ENCODE data around the gene CELF5. TPM values are rescaled to one million over a fixed set of nuclear protein-coding genes. Genes with fewer than 3 reads are reported as not detected.
"Not testable (repeated sequence)": the region's sequence is repeated elsewhere in the genome, so short reads cannot be mapped to it uniquely, and the experiment has no call there.

CELF5 gene
- total and polyA plus RNA-seq, 9 of the 15 experiments (the other 6 are each of a cell fraction or from before 2014, with no cell fraction given): 0.01 to 0.56 (median 0.22) TPM

- TF ChIP-seq THAP7 (CRISPR knock-in tag; IDR thresholded peaks at IDR 0.05): no peak
- peak; percentile 58 for TF ChIP-seq BCOR (IDR thresholded peaks at IDR 0.05)
- no peak for TF ChIP-seq NR2F6 (CRISPR knock-in tag; IDR thresholded peaks at IDR 0.05)
- TF ChIP-seq ADNP (tag; IDR thresholded peaks at IDR 0.05): 0 out of 2 replicates have a peak, but pooled peaks have one; percentile 26
- no peak for TF ChIP-seq CREB3 (tag; conservative IDR thresholded peaks at IDR 0.05; ENCODE audit: low read depth)
- TF ChIP-seq SMARCA5 (IDR thresholded peaks at IDR 0.05): no peak
- TF ChIP-seq HIVEP1 (CRISPR knock-in tag; IDR thresholded peaks at IDR 0.05): no peak
- no peak for TF ChIP-seq KAT2B (IDR thresholded peaks at IDR 0.05; ENCODE audit: low read depth, low read length)
- TF ChIP-seq RBM25 (IDR thresholded peaks at IDR 0.05; ENCODE audit: low read depth, low read length, severe bottlenecking): peak; percentile 53
- no peak for TF ChIP-seq POLR2G (IDR thresholded peaks at IDR 0.05; ENCODE audit: low read depth, low read length)
- TF ChIP-seq CAMTA2 (CRISPR knock-in tag; conservative IDR thresholded peaks at IDR 0.05): no peak
- TF ChIP-seq TCF3 (CRISPR knock-in tag; IDR thresholded peaks at IDR 0.05): no peak
- TF ChIP-seq DACH1 (IDR thresholded peaks at IDR 0.05; ENCODE audit: partially characterized antibody): no peak
- no peak for TF ChIP-seq PRMT5 (CRISPR knock-in tag; IDR thresholded peaks at IDR 0.05)
- ChIA-PET POLR2A (interaction anchor here (0.7 kb wide), 1 partner anchor 52 kb away, joined by 3 read pairs; no protein-coding TSS in a partner anchor), CTCF (ENCODE audit: low intra/inter-chr PET ratio) (interaction anchor here (1.2 kb wide), 1 partner anchor 87 kb away, joined by 3 read pairs; no protein-coding TSS in a partner anchor)
- intact Hi-C loops (cut with micrococcal nuclease): loop anchor here (5.0 kb wide), 1 partner anchor 85 kb away; no protein-coding TSS in a partner anchor
- Histone ChIP-seq H3K79me2 (ENCODE audit: control insufficient read depth, insufficient read depth, low read length) (no peaks in the 10 kb centered on the region), H3K36me3 (ENCODE audit: control insufficient read depth, insufficient read depth, low read length) (no peaks in the 10 kb centered on the region), H4K20me1 (replicated peaks; ENCODE audit: control insufficient read depth, insufficient read depth, low read length) (no peaks in the 10 kb centered on the region), H3K27ac (ENCODE audit: extremely low read depth, low read depth, low read length) (no peak overlapping the region), H3K4me1 (replicated peaks in 1 of 2; ENCODE audit: control insufficient read depth in 2 of 2, insufficient read depth in 2 of 2, low read length in 2 of 2) (peaks cover 0 to 28% of the 10 kb centered on the region in 2 experiments; a peak in 3 of 5 replicates), H3K9ac (ENCODE audit: insufficient read depth in 1 of 2, low read depth in 2 of 2, low read length in 2 of 2) (no peak overlapping the region), H3K4me2 (ENCODE audit: insufficient read depth, low read length) (no peak overlapping the region), H3K27me3 (ENCODE audit: control insufficient read depth in 2 of 2, insufficient read depth in 2 of 2, low read length in 2 of 2) (no peaks in the 10 kb centered on the region), H3K9me3 (replicated peaks; ENCODE audit: control insufficient read depth, insufficient read depth, low read depth, low read length) (no peaks in the 10 kb centered on the region), H3K9me1 (ENCODE audit: control insufficient read depth, insufficient read depth, low read length) (no peaks in the 10 kb centered on the region), H3K4me3 (no peak overlapping the region), H2AFZ (ENCODE audit: low read depth, low read length) (no peak overlapping the region)
- in situ Hi-C loops (cut with MboI): loop anchor here (5.0 kb wide), 1 partner anchor 90 kb away; no protein-coding TSS in a partner anchor
- no peak for ATAC-seq
- no TSS peak for BruUV-seq (replicated peaks)
- WGBS (ENCODE audit: insufficient coverage, low coverage, missing lambda C conversion rate): 53% methylated on average over 9 of the region's 9 CpGs
- DNase-seq (ENCODE audit: extremely low read depth in 1 of 4, low spot score in 3 of 4): no peak
- no peak for FAIRE-seq
Measured at GRCh38 chr19:3342246-3342645, 117.8 kb downstream of the CELF5 start.

GRCh38 chr19:3342962-3343361, 118.5 kb downstream of the CELF5 start:
- 47% methylated on average over 9 of the region's 9 CpGs for WGBS (ENCODE audit: insufficient coverage, low coverage, missing lambda C conversion rate)
- peaks cover 0 to 29% of the 10 kb centered on the region in 2 experiments; a peak in 3 of 5 replicates for H3K4me1 ChIP-seq (replicated peaks in 1 of 2; ENCODE audit: control insufficient read depth in 2 of 2, insufficient read depth in 2 of 2, low read length in 2 of 2)
- not testable (repeated sequence) for ATAC-seq; H3K4me3 ChIP-seq; H3K27me3 ChIP-seq (ENCODE audit: control insufficient read depth in 2 of 2, insufficient read depth in 2 of 2, low read length in 2 of 2); BruUV-seq (replicated peaks); H3K9ac ChIP-seq (ENCODE audit: insufficient read depth in 1 of 2, low read depth in 2 of 2, low read length in 2 of 2); FAIRE-seq; H3K27ac ChIP-seq (ENCODE audit: extremely low read depth, low read depth, low read length); H3K4me2 ChIP-seq (ENCODE audit: insufficient read depth, low read length); H3K36me3 ChIP-seq (ENCODE audit: control insufficient read depth, insufficient read depth, low read length); H3K9me3 ChIP-seq (replicated peaks; ENCODE audit: control insufficient read depth, insufficient read depth, low read depth, low read length); DNase-seq (ENCODE audit: extremely low read depth in 1 of 4, low spot score in 3 of 4); H4K20me1 ChIP-seq (replicated peaks; ENCODE audit: control insufficient read depth, insufficient read depth, low read length); H3K9me1 ChIP-seq (ENCODE audit: control insufficient read depth, insufficient read depth, low read length); H2AFZ ChIP-seq (ENCODE audit: low read depth, low read length); H3K79me2 ChIP-seq (ENCODE audit: control insufficient read depth, insufficient read depth, low read length)
- intact Hi-C loops (cut with micrococcal nuclease): loop anchor here (5.0 kb wide), 1 partner anchor 84 kb away; no protein-coding TSS in a partner anchor
- CTCF ChIA-PET (ENCODE audit: low intra/inter-chr PET ratio): interaction anchor here (1.2 kb wide), 1 partner anchor 87 kb away, joined by 3 read pairs; no protein-coding TSS in a partner anchor
- in situ Hi-C loops (cut with MboI): loop anchor here (5.0 kb wide), 1 partner anchor 89 kb away; no protein-coding TSS in a partner anchor
- POLR2A ChIA-PET: interaction anchor here (0.6 to 1.0 kb wide), 6 partner anchors 12 to 785 kb away, joined by 3 to 4 read pairs (median 3); no protein-coding TSS in a partner anchor

All from K562 (cell line).